HG03175 (cell line): ENCODE data around the gene ALDH3B1.
A peak's percentile ranks its signal among the peaks of the same experiment; 100 is the strongest.

Experiments used
- ATAC-seq: cut with Tn5 transposase; IDR thresholded peaks from one replicate; pipeline ENCODE4 v1.9.1; 2021; ENCODE audit warnings: mild to moderate bottlenecking, moderate library complexity; ENCODE audit not compliant: unreplicated experiment

The ALDH3B1 gene

DNA sequence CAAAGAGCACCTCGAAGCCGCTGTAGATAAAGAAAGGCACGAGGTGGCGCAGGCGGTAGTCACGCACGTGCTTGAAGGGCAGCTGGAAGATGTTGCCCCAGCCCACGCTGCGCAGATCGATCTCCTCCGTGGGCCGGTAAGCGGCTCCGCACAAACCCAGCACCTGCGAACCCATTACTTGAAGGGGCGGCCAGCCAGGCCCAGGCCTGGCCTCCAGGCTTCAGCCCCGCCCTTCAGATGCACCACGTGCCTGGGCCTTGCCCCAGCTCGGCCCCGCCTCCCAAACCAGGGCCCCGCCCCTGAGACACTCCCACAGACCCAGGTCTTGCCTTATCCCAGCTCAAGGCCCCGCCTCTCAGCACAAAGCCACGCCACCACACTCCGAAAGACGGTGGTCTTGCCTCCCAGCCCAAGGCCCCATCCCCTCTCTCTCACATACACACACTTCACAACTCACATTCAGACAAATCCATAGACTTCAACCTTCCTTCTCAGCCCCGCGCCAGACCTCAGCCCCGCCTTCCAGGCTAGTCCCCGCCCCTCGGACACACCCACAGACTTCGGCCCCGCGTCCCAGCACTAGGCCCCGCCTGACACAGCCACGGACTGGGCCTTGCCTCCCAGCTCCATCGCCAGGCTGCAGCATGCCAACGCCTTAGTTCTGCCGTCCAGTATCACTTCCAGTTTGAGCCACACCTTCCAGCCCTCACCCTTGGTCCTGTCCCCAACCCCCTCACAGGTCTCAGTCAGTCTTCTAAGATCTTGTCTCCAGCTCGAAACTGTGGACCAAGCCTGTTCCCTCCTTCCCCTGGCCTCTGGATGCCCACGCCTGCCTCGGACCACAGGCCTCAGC lies 13.3 kb upstream of the ALDH3B1 start:
- ATAC-seq: no peak

DNA sequence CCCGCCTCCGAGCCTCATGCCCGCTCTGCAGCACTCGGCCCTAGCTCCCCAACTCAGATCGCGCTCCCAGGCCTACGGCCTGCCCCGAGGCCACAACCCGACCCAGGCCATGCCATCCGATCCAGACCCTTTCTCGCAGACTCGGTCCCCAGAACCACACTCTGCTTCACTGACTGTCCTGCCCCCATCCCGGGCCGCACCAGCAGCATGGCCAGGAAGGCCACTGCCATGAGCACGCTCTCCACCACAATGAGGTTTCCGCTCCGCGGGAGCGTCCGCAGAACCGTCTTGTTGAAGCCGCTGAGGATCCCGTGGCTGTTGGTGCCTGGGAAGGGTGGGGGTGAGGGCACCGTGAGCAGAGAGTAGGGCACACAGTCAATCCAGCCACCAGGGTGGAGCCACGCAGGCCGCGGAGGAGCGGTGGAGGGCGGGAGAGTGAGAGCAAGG lies 12.6 kb upstream of the ALDH3B1 start:
- no peak for ATAC-seq

DNA sequence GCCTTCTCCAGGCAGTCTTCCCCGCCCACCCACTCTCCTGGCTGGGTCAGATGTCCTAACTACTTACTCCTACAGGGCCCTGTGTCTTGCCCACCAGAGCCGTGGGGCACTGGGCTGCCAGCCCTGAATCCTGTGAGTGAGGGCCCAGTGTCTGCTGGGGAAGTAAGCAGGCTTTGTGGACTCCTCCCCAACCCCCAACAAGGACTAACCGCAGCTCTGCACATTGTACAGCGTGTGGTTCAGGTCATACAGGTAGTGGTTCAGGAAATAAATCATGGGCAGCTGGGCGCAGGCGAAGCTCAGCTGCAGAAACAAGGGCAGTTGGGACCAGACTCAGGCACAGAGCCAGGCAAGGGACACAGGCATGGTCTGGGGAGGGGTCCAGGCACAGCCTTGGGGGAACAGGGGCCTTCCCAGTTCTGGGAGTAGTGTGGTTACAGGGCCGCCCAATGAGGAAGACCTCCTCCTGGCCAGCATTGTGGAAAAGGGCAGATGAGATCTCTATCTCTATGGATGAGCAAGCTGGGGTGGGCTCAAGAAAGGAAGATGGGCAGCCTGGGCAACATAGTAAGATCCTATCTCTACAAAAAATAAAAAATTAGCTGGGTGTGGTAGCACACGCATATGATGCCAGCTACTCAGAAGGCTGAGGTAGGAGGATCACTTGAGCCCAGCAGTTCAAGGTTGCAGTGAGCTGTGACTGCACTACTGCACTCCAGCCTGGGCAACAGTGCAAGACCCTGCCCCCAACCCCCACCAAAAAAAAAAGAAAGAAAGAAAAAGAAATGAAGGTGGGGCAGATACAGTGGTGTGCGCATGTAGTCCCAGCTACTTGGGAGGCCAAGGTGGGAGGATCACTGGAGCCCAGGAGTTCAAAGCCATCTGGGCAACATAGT lies 11.7 kb upstream of the ALDH3B1 start:
- ATAC-seq: no peak

DNA sequence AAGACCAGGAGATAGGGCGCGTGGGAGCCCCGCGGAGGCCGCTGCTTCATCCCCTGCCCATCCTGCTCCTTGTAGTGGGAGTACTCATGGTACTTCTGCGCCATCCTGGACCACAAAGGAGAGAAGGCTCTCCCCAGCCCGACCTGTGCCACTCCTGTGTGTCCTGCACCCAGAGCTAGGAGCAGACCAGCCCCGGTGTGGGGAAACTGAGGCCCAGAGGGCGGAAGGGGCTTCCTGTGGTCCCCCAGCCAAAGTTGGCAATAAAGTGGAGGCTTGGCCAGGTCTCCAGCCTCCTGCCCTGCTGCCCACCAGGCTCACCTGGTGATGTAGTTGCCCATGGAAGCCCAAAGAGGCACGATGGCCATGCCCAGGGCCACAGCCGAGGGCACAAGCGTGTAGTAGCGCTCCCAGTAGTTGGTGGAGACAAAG lies 10.9 kb upstream of the ALDH3B1 start:
- no peak for ATAC-seq

DNA sequence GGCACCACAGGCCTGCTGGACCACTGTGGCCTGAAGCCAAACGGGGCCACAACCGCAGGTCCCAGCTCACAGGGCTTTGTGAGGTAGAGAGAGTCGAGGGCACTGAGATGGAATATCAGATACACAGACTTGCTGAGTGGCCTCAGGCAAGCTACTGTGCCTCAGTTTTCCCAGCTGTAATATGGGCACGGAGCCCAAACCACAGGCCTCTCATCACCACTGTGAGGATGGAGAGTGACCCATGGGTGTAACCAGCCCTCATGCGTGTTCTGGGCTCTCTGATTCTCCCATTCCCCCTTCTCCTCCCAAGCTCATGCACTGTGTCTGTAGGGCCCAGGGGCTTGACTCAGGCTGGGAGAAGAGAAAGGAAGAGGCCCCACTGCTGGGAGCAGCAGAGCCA lies 10.4 kb upstream of the ALDH3B1 start:
- no peak for ATAC-seq

DNA sequence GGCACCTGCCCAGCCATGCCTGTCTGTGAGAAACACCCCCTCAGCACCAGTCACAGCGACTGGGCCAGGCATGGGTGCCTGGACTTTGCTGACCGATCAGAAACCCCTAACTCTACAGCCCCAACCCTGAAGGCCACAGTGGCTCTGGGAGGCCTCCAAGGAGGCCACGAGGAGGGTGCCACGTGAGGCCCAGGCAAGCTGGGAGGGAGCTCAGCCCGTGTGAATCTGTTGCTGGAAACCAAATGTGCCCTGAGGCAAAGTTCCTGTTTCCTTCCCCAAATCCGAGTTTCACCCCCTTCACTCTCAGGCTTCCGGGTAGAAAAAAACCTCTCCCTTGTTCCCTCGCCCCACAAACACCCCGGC lies 7.6 kb upstream of the ALDH3B1 start:
- ATAC-seq: peak; percentile 15

DNA sequence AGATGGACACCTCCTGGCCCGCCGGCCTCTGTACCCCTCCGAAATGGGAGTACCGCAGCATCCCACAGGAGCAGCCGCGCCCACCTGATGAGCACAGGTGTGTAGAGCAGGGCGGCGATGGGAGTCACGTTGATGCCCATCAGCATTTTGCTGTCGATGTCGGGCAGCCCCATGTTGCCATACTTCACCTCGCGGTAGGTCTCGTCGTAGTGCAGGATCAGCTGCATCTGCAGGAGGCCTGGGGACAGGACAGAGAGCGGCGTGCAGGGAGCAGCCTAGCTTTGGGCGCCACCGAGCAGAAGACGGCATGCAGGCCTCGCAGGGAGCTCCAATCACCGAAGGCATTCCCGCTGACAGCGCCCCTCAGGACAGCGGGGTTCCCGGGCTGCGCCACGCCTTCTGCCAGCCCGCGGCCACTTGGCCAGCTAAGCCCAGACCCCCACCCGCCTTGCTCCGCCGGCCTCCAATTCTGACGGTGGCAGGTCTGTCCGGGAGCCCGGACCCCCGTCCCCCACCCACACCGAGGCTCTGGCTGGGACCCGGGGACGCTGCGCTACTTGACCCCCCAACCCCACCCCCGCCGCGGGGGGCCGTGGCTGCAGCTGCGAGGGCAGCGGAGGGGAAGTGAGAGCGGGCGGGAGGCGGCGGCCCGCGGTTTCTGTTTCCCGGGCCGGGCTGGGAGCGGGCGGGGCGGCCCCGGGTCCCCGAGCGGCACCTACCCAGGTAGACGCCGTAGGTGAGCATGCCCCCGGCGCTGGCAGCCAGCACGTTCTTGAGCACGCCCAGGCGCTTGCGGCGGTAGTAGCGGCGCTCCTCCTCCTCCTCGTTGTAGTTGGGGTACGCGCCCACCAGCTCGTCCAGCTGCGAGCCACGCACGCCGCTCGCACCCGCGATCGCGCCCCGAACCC lies 6.9 kb upstream of the ALDH3B1 start:
- ATAC-seq: peak; percentile 51

DNA sequence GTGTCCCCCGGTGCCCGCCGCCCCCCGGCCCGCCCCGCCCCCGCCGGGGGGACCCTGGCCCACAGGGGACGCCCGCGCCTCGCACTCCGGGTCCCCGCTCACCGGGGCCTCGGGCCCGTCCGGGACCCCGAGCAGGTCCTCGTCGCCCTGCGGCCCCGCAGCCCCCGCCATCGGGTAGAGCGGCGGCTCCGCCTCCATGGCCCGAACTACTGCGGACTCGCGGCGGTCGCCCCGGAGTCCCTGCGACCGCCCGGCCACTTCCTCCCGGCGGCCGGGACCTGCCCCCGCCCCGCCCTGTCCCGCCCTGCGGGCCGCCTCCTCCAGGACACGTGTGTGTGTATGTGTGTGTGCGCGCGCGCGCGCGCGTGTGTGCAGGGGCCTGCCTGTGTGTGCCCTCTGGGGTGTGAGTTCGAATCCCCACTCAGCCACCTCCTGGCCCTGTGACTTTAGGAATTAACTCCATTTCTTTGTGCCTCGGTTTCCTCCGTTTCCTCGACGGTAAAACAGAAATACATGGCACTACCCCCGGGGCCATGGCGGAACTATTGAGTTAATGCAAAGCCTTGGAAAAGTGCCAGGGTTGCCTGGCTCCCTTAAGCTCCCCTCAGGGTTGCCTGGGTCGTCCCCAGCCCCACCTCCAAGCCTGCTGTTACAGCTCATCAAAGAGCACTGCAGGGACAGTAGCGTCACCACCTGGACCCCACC lies 6.1 kb upstream of the ALDH3B1 start, which contains the start of gene UNC93B1:
UNC93B1 (minus strand) TSS at position 252 of the 705 bp plus-strand sequence; CDS start at position 198, 54 bp downstream.
- peak; percentile 55 for ATAC-seq

DNA sequence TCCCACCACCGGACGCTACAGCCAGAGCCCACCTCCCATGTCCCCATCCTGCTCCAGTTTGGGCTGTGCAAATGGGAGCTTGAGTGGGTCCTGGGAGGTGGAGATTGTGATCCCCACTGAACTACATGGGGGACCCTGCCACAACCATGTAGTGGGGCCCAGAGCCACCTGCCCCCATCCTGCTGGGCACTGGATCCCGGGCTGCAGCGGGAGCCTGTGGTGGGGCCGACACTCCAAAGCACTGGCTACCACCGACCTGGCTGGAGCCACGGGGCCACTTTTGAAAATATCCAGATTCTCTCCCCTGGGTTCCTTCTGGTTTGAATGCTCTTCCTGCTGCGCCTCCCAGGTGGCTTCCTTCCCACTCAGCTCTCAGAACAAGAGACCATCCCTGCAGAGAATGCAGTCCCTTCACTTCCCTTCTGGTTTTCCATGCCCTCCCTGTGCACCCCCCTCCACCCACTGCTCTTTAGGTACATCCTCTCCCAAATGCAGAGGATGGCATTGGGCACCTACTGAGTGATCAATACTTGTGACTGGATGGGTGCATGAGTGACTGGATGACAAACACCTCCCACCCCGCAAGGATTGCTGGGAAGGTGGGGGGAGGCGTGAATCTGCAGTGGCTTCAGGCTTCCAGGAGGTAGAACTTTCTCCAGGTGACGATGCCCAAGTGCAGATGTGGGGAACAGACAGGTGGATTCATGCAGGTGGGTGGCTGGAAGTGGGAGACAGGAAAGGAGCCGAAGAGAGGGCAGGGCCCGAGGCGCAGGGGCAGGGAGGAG lies 5.4 kb upstream of the ALDH3B1 start:
- ATAC-seq: no peak

DNA sequence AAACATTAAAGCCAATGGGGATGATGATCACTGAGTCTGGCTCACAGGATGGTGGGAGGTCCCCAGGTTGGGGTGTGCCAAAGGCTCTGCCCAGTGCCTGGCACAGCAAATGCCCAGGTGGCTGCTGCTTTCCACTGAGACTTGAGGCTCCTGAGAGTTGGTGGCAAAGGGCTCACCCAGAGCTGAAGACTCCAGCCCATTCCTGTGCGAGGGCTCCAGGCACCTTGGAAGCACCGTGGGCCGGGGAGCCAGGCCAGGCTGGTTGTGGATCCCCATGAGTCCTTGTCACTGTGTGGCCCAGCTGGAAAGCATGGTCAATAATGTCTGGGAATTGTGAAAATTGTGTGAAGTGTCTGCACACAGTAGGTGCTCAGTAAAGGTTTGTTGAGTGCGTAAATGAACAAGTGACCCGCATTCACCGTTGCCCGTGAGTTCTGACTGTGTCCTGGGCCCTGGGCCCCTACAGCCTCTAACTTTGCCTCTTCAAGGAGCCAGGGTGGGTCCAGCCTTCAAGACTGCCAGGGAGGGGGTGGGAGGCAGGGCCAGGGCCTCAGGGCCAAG lies 3.4 kb upstream of the ALDH3B1 start:
- ATAC-seq: no peak

DNA sequence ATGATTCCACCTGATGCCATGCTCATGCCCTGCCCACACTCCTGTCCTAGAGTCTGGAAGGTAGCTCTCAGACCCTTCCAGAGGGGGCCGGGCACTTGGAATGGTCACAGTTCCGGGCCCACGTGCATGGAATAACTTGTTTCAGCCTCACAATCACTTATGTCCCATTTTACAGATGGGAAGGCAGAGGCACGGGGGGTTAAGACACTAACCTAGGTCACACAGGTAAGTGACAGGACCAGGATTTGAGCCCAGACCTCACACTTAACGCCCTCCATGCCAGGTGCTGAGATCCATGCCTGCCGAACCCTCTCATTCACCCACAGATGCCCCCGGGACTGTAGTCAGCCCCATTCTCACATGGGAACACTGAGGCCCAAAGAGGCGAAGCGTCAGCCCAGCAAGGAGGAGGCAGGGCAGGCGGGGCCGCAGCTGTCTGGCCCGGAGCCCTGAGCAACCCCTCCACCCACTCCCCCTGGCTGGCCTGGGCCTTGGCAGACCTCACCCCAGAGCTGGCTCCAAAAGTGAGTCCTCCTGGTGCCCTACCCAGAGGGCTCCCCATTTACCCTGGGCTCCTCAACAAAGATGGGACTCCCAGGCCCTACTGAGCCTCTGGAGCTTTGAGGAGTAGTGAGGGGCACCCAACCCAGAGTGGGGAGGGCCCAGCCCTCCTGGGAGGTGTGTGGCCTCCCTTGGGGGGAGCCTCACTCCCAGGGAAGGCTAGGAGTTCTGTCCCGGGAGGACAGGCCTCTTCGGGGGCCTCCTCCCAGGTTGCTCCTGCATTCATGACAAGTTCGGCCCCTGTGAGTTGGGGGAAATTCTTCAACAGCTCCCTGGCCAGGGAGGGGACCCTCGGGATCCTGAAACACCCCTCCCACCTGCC lies 2.4 kb upstream of the ALDH3B1 start:
- no peak for ATAC-seq

DNA sequence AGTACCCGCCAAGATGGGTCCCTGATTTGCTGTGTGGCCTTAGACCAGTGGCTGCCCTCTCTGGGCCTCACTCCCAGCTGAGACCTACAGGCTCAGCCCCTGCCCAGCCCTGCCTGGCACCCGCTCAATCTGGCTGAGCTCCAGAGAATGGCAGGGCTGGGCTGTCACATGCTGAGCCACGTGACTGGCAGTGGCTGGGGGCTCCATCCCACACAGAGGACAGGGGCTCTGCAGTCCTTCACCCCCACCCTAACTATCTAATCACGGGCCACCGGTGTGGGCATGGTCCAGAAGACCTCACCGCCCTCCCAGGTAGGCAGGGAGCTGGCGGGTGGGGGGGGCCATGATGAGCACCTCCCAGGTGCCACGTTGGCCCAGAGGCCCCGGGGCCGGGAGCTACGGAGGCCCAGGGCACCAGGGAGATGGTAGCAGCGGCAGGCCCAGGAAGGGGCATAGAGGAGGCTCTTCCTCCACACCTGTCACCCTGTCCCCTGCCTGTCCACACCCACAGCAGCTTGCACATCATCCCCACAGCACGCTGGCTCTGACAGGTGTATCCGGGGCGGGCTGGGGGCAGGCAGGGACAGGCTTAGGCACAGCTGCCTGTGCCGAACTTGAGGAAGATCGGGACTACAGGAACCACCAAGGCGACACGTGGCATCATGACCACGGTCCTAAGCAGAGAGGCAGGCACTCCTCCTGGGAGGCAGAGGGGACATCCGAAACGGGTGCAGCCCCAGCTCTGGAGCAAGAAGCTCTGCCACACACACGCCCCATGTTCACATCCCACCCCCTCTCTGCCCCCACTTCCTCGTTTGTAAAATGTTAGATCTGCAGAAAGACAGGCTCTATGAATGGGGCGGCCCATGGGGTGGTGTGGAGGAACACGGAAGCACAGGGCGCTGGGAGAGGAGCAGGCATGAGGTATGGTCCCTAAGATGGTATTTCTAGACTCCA lies 1.5 kb upstream of the ALDH3B1 start:
- no peak for ATAC-seq

DNA sequence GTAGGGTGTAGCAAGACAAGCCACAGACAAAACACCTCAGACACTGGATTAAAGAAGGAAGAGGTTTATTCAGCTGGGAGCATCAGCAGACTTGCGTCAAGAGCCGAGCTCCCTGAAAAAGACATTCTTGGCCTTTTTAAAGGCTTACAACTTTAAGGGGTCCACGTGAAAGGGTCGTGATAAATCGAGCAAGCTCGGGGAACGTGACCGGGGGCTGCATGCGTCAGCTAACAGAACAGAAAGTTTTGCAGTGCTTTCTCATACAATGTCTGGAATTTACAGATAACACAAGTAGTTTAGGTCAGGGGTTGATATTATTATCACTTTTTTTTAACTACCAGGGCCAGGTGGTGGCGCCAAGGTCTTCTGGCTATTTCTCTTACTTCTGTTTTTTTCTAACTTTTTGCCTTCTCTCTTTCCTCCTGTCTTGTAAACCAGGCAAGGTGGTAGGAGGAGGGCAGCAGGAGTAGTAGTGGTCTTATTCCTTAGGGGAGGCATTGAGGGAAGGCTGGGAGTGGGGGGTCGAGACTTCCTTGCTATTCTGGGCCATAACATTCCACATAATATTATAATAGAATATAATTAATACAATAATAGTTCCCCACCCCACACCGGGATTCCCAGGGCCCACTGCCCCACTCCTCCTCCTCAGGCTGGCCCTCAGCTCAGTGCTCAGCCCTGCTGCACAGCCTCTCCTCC lies 587 bp upstream of the ALDH3B1 start:
- ATAC-seq: no peak

DNA sequence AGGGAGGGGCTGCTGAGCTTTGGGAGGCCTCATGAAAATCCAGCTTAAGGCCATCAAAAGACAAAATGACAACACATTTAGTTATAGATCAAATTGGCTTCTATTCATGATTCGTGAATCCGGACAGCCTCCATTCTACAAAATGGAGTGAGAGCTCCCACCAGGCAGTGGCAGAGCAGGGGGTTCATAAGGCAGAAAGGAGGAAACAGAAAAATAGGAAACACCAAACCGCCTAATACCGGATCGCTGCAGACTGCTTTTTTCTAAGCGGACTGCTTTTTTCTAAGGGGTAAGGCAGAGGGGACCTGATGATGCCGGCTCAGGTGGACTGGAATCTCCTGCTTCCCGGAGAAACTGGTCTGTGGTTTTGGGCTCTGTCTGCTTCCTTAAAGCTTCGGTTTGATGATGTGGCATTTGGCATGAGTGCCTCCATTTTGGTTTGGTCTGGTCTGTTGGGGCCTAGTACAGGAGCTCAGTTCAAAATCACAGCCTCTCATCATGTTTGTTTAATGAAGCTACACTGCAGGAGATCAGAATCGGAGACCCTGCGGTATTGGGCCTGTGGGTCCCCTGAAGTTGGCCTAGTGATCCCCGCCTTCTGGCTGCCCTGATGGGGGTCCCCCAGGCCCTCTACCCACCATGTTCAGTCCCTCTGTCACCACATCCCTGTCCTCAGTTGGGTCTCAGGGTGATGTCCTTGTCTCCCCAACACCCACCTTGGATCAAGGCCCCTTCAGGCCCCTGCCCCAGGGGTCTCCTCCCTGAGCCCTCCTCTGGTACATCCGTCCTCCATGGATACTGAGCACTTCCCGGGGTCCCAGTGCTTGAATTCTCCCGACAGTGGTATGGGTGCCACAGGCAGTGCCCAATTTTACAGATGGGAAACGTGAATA lies 1.2 kb downstream of the ALDH3B1 start:
- ATAC-seq: no peak
